Activated gamma-delta T cell treated with anti-CD3 and anti-CD28 coated beads, Interleukin-2, amount 50 U/mL, for 16 hours (primary cell): ENCODE data around the gene INPP4B.
"Not testable (repeated sequence)": the region's sequence is repeated elsewhere in the genome, so short reads cannot be mapped to it uniquely, and the experiment has no call there.

Experiments used
- DNase-seq: peaks from one replicate; pipeline ENCODE4 v3.0.0-alpha.2; 2020; ENCODE audit warnings: low read depth

Gene INPP4B

DNA sequence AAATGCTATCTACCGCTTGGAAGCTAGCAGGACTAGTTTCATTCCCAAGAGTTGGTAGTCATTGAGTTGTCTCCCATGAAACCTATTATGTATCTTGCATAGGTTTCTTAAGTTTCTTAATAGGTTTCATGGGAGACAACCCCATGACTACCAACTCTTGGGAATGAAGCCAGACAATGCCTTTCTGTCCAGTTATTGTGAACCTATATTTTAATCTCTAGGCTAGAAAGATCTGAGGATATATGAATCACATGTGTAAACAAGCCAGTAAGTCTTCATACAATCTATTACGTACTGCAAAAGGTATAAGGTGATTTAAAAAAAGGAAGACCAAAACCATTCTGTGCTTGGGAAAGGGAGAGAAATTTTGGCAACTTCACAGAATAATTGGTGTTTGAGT lies 162.6 kb downstream of the INPP4B start:
- no peak for DNase-seq

DNA sequence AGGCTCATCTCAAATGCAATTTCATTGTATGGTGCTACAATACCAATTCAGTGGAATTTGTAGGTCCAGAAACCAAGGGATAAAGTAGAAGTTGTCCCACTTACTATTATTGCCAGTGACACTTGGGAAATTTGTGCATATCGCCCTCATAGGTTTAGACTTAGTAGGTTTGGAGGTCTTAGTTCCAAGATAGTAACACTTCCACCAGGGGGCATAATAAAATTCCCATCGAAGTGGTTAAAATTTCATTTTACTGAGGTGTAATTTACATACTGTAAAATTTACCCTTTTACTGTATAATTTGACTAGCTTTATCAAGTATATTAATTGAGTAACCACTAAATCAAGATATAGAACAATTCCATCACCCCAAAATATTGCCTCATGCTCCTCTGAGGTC lies 174.6 kb downstream of the INPP4B start:
- no peak for DNase-seq

DNA sequence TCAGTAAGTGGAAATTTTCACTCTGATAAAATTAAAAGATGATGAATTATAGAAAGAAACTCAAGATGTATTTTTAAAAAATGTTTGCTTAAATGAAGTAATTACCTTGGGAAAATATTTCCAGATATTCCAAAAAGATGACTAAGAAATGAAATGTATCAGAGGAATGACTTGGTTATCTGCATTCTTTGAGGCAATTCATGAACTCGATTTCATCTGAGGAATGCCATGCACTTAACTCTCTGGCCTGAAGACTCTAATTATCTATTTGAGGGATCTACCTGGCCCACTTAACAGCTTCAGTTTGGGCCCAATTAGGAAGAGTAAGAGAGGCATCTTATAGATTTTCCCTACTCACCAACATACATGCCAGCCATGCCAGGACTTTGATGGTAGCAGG lies 182.3 kb downstream of the INPP4B start:
- no peak for DNase-seq

DNA sequence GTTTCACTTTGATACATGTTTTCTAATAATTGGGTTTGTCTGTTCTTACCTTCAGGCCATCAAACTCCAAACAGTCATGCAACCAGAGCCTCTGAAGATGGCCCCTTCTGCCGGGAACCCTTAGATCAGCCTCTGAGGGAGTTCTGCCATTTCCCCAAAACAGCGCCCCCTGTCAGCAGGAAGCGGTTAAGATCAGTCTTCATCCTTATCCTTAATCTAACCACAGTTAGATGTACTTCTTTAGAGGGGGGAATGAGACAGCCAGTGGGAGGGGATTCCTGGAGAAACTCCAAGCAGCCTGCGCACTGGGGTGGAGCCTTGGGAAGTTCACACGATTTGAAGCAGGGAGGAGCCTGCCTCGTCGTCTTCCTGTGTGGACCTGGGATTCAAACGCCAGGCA lies 185.4 kb downstream of the INPP4B start:
- DNase-seq = no peak

DNA sequence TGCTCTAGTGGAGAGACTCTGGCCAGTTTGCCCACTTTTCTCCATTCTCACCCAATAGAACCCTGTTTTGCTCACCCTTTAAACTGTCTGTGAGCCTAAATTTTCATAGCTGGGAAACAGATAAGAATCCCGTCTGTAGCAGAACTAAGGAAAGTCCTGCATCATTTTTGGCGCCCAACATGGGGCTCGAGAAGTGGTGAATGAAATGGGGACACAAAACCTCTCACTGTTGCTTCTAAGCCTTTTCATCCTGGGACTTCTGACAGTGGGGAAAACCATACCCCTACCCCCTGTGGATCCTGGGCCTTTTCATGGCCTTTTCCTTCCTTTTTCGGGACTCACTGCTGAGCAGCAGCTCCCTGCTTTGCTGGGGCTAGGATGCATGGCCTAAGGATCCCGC lies 189.9 kb downstream of the INPP4B start:
- no peak for DNase-seq

DNA sequence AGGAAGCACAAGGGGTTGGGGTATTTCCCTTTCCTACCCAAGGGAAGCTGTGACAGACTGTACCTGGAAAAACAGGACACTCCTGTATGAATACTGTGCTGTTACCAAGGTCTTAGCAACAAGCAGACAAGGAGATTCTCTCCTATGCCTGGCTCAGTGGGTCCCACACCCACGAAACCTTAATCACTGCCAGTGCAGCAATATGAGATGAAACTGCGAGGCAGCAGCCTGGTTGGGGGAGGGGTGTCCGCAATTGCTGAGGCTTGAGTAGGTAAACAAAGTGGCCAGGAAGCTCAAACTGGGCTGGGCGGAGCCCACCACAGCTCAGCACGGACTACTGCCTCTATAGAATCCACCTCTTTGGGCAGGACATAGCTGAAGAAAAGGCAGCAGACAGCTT lies 197.7 kb downstream of the INPP4B start:
- DNase-seq = no peak

DNA sequence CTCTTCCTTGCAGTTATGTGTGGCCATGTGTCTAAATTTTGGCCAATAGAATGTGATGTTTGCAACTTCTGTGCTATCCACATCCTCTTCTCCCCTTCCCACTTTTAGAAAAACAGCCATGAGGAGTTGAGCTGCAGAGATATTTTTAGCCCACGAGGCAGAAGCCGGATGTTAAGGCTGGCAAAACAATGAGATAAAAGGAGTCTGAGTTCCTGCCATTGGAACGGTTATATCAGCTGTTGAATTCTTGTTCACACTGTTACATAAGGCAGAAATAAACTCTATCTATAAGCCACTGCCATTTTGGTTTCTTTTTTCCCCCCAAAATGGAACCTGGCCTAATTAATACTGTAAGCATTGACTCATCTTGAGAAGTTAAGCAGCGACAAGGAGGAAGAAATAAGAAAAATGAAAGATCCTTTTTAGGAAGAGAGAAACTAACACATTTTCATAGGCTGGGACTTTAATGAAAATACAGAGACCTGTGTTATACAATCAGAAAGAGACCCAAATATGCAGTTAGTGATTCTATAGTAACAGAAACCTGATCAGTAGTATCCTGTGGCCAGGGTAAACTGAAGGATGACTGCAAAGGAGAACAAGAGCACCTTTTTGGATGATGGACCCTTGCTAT lies 200.5 kb downstream of the INPP4B start:
- DNase-seq = no peak

DNA sequence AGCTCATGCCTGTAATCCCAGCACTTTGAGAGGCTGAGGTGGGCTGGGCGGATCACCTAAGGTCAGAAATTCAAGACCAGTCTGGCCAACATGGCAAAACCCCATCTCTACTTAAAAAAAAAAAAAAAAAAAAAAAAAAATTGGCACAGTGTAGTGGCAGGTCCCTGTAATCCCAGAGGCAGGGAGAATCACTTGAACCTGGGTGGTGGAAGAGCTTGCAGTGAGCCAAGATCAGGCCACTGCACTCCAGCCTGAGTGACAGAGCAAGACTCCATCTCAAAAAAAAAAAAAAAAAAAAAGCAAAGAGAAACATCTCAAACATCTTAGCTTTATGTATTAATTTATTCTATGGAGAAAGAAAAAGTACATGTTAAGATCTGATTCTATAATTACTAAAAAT lies 201.5 kb downstream of the INPP4B start:
- not testable (repeated sequence) for DNase-seq

DNA sequence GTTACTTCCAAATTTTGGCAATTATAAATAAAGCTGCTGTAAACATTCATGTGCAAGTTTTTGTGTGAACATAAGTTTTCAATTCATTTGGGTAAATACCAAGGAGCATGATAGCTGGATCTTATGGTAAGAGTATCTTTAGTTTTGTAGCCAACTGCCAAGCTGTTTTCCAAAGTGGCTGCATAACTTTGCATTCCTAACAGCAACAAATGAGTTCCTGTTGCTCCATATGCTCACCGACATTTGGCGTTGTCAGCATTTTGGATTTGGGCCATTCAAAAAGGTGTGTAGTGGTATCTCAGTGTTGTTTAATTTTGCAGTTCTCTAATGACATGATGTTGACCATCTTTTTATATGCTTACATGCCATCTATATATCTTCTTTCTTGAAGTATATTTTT lies 208.5 kb downstream of the INPP4B start:
- DNase-seq = no peak

DNA sequence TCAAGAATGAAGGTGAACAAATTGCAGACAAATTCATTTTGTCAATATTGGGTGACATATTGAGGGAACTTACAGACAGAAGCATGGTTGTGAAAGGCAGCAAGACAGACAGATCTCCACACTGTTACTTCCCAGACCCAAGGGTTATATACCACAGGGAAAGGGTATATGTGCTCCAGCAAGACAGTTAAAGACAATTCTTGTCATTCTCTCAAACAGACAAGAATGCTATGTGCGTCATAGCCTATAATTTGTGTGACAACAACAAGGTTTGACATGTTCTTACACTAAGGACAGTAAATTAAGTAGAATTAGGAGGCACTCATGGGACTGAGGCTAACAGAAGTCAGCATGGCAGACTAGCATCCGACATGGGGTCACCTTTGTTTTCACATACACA lies 214.3 kb downstream of the INPP4B start:
- DNase-seq = no peak

DNA sequence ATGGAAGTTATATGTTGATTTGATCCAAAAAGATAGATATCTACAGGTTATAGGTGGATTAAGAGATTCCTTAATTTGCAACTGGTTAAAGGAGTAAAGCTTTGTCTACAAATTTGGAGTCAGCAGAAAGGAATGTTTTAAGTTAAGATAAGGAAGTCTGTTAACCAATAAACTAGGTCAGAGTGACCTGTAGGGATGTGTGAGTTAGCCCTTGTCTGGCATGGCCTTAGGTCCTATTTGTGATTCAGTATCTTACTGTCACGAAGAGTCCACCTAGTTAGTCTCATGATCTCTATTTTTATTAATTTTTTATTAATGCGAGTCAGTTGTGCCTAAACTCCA lies 230.8 kb downstream of the INPP4B start:
- DNase-seq = no peak

DNA sequence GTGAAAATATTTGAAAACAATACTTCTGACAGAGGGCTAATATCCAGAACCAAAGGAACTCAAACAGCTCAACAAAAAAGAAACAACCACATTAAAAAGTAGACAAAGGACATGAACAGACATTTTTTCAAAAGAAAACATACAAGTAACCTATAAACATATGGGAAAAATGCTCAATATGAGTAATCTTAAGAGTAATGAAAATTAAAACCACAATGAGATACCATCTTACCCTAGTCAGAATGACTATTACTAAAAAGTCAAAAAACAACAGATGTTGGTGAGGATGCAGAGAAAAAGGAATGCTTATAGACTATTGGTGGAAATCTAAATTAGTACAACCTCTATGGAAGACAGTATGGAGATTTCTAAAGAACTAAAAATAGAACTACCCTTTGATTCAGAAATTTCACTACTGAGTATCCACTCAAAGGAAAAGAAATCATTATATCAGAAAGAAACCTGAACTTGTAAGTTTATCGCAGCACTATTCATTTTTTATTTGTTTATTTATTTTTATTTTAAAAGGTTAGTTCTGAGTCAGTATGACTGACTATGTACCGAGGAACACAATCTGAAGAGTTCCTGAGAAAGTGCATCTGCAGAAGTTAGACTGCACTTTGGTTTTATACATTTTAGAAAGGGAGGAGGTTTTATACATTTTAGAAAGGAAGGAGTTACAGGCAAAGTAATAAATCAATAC lies 231.3 kb downstream of the INPP4B start:
- DNase-seq = no peak

DNA sequence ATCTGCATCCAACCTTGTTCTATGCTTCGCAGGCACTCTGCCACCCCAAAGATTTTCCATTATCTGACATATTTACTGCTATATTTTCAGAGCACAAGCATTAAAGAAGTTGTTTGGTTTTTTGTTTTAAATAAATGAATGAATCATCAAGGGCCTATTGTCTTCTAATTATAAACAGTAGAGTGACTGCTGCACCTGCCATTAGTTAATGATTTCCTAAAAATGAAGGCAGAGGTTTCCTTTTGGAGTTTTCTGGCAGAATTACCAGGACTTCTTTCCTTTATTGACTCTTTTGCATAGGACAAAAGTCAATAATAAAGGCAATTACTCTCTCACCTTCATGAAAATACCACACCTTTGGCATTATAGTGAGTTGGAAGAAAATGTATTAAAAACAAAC lies 238.1 kb downstream of the INPP4B start:
- no peak for DNase-seq

DNA sequence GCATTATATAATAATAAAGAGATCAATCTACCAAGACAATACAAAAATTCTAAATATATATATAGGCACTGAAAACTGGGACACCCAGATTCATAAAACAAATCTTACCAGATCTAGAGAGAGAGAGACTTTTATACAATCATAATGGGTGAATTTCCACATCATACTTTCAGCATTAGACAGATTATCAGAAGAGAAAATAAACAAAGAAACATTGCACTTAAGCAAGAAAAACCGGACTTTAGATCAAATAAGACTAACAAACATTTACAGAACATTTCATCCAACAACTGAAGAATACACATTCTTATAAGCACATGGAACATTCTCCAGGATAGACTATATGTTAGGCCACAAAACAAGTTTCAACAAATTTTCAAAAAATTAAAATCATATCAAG lies 245.1 kb downstream of the INPP4B start:
- DNase-seq = no peak

DNA sequence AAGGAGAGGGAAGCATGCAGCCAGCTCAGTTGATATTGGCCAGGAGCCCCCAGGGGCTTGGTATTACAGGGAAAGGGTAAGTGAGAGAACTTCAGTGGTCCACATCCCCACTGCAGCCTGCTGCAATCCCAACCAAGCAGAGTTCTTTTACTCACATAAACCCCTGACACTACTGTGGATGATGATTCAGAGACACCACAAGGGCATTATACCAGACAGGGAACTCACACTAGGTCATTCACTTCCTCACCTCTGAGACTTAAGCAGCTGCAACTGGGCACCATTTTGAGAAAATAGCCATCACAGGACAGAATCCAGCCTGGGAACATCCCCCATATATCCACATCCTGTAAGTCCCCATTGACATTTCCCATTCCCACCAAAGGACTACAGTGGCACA lies 248.0 kb downstream of the INPP4B start:
- no peak for DNase-seq

DNA sequence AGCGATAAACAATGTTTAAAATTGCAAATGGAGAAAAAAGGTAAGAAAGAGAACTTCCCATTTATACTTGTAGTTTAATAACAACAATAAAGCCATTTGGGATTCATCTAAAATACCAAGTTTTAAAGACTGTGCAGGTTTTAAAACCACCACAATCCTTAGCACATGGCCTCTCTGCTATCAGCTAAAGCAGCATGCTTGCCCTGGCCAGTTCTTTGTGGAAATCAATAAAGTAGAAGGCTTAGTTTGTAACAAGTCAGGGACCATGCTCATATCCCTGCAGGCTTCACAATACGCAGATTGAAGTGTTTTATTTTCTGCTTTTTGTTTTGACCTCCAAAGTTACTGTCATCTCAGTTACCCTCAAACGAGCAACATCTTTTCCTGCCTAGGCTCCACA lies 249.5 kb downstream of the INPP4B start:
- DNase-seq = no peak

DNA sequence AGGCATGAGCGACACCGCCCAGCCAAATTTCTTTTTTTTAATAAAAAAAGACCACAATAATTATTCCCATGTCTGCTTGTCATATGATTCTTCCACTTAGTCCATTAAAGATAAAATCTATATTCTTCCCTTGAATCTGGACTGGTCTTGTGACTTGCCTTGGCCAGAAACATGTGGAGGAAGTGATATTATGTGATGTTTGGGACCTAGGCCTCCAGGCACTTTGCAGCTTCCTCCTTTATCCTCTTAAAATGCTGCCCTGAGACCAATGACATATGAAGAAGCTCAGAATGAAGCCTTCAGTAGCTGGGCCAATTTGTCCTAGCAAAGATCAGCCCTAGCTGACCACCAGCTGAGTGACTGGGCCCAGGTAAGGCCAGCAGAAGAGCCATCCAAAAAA lies 250.0 kb downstream of the INPP4B start:
- DNase-seq = no peak

DNA sequence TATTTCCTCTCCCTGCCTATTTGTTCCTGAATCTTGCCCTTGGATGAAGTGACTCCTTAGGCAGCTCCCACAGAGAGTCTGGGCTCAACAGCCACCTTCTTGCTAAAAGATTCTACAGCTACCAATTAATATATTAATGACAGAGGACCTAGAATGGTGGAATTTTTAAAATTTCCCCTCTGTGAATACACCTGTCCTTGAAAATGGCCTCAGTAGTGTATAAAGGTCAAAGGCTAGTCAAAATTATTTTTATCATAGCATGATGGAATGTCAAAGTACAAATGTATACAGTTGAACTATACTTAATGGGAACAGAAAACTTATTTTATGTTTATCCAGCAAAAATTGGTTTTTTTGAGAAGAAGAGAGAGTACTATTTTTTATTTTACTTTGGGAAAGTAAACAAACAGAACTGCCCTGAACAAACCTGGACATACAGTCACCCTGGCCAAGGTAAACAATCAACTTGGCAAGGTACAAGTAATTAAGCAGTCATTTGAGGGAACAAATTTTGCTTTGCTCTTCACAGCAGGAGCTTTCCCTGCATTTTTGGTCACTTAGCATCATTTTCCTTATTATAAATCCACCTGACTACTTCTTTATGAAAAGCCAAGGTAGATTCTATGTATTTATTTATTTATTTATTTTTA lies 250.8 kb downstream of the INPP4B start:
- no peak for DNase-seq

DNA sequence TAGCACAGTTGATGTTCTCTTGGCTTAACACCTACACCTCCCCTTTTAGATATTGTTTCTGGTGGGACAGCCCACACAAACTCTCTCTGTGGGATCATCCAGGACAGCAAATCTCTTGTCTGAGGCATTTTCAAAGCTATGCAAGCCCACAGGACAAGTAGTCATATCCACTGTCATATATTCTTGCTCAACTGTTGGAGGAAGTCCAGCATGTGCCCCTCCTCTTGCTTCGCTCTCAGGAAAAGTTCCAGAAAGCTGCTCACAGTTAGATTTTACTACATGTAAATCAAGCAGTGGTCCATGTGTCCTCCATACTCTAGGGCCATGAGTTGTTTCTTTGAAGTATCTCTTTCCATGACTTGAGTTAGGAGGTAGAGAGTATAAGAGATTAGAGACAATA lies 260.7 kb downstream of the INPP4B start:
- DNase-seq = no peak

DNA sequence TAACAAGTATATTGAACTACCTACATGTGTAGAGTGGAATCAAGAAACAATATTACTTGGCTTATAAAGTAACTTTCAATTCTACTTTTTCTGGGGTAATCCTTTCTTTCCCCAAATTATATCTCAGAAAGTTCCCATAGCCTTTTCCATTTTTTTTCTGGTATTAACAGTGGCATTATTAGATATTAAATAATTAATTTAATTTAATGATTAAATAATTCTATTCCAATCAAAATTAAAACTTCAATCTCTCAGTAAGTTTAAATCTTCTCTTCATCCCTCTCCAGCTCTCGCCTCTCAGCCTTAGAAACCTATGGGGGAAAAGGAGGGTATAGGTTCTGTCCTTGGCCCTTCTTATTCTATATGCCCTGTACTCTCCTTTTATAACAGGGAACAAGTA lies 262.4 kb downstream of the INPP4B start:
- no peak for DNase-seq

DNA sequence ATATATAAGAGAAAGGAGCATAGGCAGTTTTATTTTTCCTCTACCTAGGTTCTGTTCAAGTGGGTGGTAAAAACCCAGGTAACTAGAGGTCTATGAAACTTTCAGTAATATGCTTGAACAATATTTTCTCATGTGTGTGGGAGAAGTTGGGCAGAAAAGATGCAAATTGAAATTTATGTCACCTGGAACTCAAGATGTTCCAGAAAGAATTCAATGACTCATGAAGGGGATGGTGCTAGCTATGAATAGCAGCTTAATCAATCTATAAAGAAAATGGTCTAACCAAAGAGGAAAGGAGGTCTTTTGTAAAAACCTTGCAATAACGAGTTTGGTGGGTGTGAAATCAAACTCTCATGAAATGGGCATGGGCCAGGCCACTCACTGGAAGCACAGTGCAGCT lies 263.8 kb downstream of the INPP4B start:
- no peak for DNase-seq

DNA sequence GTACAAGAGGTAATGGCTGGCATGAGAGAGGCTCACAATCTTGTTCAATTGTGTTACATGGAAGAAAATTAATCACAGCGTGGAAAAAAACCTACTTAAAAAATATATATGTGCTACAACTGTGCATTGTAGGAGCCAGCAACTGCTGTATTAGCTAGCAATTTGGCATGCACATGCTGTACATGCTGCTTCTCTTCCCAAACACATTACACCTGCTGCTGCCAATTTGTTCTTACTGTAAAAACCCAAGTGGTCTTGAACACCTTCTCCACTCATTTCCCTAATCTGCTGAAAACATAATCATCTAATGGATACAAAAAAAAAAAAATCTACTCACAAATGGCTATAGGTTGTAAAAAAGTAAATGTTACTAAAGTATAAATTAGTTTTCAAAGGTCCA lies 264.2 kb downstream of the INPP4B start:
- no peak for DNase-seq

DNA sequence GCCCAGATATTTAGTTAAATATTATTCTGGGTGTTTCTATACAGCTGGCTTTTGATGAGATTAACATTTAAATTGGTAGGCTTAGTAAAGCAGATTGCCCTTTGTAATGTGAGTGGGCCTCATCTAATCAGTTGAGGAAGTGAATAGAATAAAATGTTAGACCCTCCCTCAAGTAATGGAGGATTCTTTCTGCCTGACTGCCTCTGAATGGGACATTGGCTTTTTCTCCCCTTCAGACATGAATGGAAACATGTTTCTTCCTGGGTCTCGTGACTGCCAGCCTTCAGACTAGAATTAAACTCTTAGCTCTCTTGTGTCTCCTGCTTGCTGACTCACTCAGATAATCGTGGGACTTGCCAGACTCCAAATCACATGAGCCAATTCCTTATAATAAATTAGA lies 266.7 kb downstream of the INPP4B start:
- DNase-seq = no peak

DNA sequence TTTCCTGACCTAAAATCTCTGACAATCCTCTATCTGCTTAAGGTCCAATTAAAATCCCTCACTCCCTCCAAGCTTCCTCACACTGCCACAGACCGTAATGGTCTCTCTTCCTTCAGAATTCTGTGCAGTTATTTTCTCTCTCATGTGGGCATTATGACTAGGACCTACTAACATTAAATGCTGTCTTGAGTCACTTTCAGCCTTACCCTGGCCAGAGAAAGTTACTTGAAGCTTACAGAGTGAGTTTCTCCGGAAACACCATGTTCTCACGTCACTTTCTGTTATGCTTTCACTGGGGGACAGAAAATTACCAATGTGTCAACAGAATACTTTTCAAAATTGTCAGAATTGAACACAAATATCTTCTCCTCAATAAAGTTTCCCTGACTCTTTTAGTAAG lies 271.8 kb downstream of the INPP4B start:
- no peak for DNase-seq
